Measurements from ENCODE around the gene CAMKK1. TPM values are rescaled to one million over a fixed set of nuclear protein-coding genes. Genes with fewer than 3 reads are reported as not detected.

The CAMKK1 gene
- total RNA-seq, 2 experiments from 2014 or later = 6.7 to 6.9 TPM

GRCh38 chr17:3836551-3836950 is 56.3 kb downstream of the CAMKK1 start:
- Mint-ChIP-seq H3K4me1 (ENCODE audit: low read depth) (peaks cover 24% of the 10 kb centered on the region), H3K27me3 (no peaks in the 10 kb centered on the region), H3K9me3 (no peaks in the 10 kb centered on the region), H3K4me3 (no peak overlapping the region), H3K27ac (no peak overlapping the region), H3K36me3 (ENCODE audit: low read depth) (peaks cover 47% of the 10 kb centered on the region)
- POLR2A ChIA-PET = no interaction called here
- intact Hi-C loops (cut with micrococcal nuclease) = no loop called here
- CTCF ChIA-PET = interaction anchor here (0.8 to 3.9 kb wide), 4 partner anchors 9 to 102 kb away, joined by 3 to 33 read pairs (median 8); partner anchors contain the start of gene NCBP3
- ATAC-seq = no peak
- DNase-seq = no peak
- no peak for TF ChIP-seq CTCF (IDR thresholded peaks at IDR 0.05)

- DNase-seq (no peak), ATAC-seq (no peak)
- Mint-ChIP-seq H3K4me3 (no peak overlapping the region), H3K36me3 (ENCODE audit: low read depth) (peaks cover 39% of the 10 kb centered on the region), H3K27me3 (no peaks in the 10 kb centered on the region), H3K27ac (no peak overlapping the region), H3K9me3 (no peaks in the 10 kb centered on the region), H3K4me1 (ENCODE audit: low read depth) (peaks cover 18% of the 10 kb centered on the region)
- intact Hi-C loops (cut with micrococcal nuclease) = no loop called here
- TF ChIP-seq CTCF (IDR thresholded peaks at IDR 0.05) = no peak
- CTCF ChIA-PET = interaction anchor here (0.8 to 3.9 kb wide), 7 partner anchors 8 to 101 kb away, joined by 3 to 33 read pairs (median 8); partner anchors contain the start of gene NCBP3
- POLR2A ChIA-PET = interaction anchor here (0.5 kb wide), 1 partner anchor 118 kb away, joined by 3 read pairs; no protein-coding TSS in a partner anchor
These were observed 57.2 kb downstream of the CAMKK1 start for GRCh38 chr17:3835410-3836229.

GRCh38 chr17:3834811-3835210 is 58.0 kb downstream of the CAMKK1 start:
- TF ChIP-seq CTCF (IDR thresholded peaks at IDR 0.05) = no peak
- Mint-ChIP-seq H3K4me1 (ENCODE audit: low read depth) (peaks cover 15% of the 10 kb centered on the region), H3K27ac (peak overlapping the region; percentile 48), H3K27me3 (no peaks in the 10 kb centered on the region), H3K4me3 (no peak overlapping the region), H3K9me3 (no peaks in the 10 kb centered on the region), H3K36me3 (ENCODE audit: low read depth) (peaks cover 33% of the 10 kb centered on the region)
- ChIA-PET POLR2A (interaction anchor here (0.5 kb wide), 1 partner anchor 10 kb away, joined by 3 read pairs; no protein-coding TSS in a partner anchor), CTCF (interaction anchor here (0.9 to 1.7 kb wide), 5 partner anchors 8 to 152 kb away, joined by 3 to 11 read pairs (median 5); no protein-coding TSS in a partner anchor)
- ATAC-seq = no peak
- intact Hi-C loops (cut with micrococcal nuclease) = no loop called here
- DNase-seq = no peak

- Mint-ChIP-seq H3K36me3 (ENCODE audit: low read depth) (peaks cover 17% of the 10 kb centered on the region), H3K4me3 (no peak overlapping the region), H3K9me3 (no peaks in the 10 kb centered on the region), H3K27ac (no peak overlapping the region), H3K4me1 (ENCODE audit: low read depth) (peaks cover 7% of the 10 kb centered on the region), H3K27me3 (no peaks in the 10 kb centered on the region)
- ATAC-seq (no peak), DNase-seq (no peak)
- intact Hi-C loops (cut with micrococcal nuclease) = no loop called here
- TF ChIP-seq CTCF (IDR thresholded peaks at IDR 0.05) = no peak
- CTCF ChIA-PET = interaction anchor here (0.7 to 7.9 kb wide), 13 partner anchors 9 to 192 kb away, joined by 4 to 367 read pairs (median 18); partner anchors contain the start of genes CTNS, HASPIN, NCBP3 and P2RX5
- POLR2A ChIA-PET = interaction anchor here (1.9 to 5.3 kb wide), 2 partner anchors 16 to 90 kb away, joined by 5 to 33 read pairs; partner anchors contain the start of gene NCBP3
These were observed 64.0 kb downstream of the CAMKK1 start for GRCh38 chr17:3828852-3829232.

Data from activated CD8-positive, alpha-beta T cell treated with anti-CD3 and anti-CD28 coated beads for 36 hours (primary cell).